ENCODE data around the gene IGF1R. TPM values are rescaled to one million over a fixed set of nuclear protein-coding genes. Genes with fewer than 3 reads are reported as not detected.

IGF1R gene
- total RNA-seq, 3 donors from 2014 or later = 34.7 to 65.2 (median 47.7) TPM

DNA sequence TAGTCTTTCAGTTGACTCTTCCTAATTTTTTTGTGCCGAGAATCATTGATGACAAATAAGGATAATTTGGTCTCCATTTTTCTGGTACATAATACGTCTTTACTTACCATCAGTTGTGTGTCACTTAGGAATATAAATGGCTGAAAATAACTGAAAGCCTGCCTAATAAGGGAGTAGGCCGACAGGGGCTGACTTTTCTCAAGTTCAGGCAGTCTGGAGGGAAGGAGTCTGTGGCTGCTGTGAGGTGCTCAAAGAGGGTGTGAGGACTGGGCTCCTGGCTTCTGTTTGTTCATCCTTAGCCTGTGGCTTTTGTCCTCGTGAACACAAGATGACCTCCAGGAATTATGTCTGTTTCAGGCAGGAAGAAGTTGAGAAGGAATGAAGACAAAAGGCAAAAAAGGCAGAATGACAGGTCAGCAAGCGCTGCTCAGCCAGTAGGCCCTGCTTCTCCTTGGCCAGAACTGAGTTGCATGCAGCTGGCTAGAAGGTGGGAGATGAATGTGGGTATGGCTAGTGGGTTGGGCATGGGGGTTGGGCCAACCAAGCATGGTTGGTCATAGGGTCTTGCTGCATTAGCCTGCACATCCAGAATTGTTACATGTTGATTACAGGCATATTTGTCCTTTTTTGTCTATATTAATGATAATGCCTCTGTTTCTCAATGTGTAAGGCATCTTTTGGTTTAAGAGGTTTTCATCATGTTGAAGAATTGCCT, 29.2 kb downstream of the IGF1R start:
- Histone ChIP-seq H3K36me3 (ENCODE audit: low read depth) (no peaks in the 10 kb centered on the region), H3K4me1 (ENCODE audit: low read depth) (no peaks in the 10 kb centered on the region), H3K4me3 (no peak overlapping the region), H3K9me3 (no peaks in the 10 kb centered on the region)
- ATAC-seq = no peak
- TF ChIP-seq, protein P1, sequence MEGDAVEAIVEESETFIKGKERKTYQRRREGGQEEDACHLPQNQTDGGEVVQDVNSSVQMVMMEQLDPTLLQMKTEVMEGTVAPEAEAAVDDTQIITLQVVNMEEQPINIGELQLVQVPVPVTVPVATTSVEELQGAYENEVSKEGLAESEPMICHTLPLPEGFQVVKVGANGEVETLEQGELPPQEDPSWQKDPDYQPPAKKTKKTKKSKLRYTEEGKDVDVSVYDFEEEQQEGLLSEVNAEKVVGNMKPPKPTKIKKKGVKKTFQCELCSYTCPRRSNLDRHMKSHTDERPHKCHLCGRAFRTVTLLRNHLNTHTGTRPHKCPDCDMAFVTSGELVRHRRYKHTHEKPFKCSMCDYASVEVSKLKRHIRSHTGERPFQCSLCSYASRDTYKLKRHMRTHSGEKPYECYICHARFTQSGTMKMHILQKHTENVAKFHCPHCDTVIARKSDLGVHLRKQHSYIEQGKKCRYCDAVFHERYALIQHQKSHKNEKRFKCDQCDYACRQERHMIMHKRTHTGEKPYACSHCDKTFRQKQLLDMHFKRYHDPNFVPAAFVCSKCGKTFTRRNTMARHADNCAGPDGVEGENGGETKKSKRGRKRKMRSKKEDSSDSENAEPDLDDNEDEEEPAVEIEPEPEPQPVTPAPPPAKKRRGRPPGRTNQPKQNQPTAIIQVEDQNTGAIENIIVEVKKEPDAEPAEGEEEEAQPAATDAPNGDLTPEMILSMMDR (IDR thresholded peaks at IDR 0.05) = no peak
- intact Hi-C loops (cut with DNase I, micrococcal nuclease) = no loop called here
- no peak for DNase-seq

DNA sequence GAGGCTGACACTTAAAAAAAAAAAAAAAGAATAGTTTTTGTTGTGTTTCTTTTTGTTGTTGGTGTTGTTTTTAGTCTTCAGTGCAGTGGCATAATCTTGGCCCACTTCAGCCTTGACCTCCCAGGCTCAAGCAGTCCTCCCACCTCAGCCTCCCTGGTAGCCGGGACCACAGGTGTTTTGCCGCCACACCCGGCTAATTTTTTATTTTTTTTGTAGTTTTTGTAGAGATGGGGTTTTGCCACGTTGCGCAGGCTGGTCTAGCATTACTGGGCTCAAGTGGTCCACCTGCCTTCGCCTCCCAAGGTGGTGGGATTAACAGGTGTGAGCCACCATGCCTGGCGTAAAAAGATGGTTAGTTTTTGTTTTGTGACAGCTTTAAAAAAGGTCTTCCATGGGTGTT, 30.1 kb downstream of the IGF1R start:
- Histone ChIP-seq H3K4me3 (no peak overlapping the region), H3K36me3 (ENCODE audit: low read depth) (no peaks in the 10 kb centered on the region), H3K4me1 (ENCODE audit: low read depth) (peaks cover 4% of the 10 kb centered on the region), H3K9me3 (no peaks in the 10 kb centered on the region)
- intact Hi-C loops (cut with DNase I, micrococcal nuclease) = no loop called here
- TF ChIP-seq, protein P1 (IDR thresholded peaks at IDR 0.05) = no peak
- ATAC-seq (no peak), DNase-seq (no peak)

DNA sequence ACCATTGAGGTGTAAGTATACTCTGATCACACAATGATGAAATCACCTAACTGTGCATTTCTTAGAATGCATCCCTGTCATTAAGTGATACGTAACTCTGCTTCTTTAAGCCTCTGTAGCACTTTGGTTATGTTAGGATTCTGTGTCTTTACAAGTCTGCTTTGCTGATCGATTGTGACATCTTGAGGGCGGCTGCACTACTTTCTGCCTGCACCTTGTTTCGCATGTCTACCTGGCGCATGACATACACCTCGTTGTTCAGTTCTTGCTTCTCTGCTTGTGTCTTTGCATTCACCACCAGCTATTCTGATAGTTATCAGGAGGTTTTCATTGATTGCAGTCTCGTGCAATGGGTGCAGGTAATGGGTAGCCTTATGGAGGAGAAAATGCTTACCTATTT, 32.7 kb downstream of the IGF1R start:
- no peaks in the 10 kb centered on the region for H3K36me3 ChIP-seq (ENCODE audit: low read depth)
- no peaks in the 10 kb centered on the region for H3K9me3 ChIP-seq
- intact Hi-C loops (cut with DNase I, micrococcal nuclease) = no loop called here
- TF ChIP-seq, protein P1 (IDR thresholded peaks at IDR 0.05) = no peak
- DNase-seq (no peak), ATAC-seq (no peak)
- H3K4me3 ChIP-seq = no peak overlapping the region
- peaks cover 18% of the 10 kb centered on the region for H3K4me1 ChIP-seq (ENCODE audit: low read depth)

DNA sequence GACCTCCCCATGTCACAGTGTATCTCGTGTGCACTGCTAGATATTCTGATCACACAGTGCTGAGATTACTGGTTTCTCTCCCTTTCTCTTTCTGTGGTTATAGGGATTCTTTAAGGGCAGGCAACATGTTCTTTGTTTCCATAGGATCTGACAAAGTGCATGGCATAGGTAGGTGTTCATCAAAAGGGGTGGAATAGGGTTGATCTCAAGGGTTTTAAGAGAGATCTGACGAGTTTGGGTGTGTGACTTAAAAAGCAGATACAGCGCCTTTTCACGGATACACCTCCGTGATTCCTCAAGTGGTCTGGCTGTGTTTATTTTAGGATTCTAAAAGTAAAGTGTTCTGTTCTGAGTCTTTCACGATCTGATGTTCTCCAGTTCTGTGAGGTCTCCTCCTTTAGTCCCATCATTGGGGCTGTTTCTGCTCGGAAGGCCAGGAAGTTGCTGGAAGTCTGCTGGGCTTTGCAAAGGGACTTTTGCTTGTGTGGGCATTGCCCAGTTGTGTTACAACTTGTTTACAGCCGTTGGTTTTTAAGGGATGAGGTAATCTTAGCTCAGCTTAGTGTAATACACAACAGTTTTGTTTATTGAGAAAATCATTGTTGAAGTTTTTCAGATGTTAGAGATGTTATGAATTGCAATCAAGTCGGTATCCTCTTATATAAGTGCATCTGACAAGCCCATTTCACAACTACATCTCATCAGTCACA, 34.8 kb downstream of the IGF1R start:
- no peak for ATAC-seq

DNA sequence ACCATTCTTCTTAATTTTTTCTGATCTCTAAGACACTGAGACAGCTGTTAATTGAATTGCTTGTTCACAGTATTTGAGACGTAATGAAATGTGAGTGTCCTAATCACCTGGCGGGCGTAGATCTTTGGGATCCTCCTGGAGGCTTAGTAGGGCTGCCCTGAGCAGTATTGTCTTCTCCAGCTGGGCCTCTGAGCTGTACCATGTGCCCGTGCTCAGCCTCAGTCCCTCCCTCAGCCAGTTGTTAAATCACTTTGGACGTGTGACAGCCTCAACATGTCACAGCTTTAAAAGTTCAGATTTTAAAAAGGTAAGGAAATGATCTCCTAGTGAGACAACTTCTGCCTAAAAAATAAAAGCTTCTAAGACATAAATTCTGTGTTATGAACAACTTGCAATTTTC, 35.5 kb downstream of the IGF1R start:
- peaks cover 22% of the 10 kb centered on the region for H3K4me1 ChIP-seq (ENCODE audit: low read depth)

More for the DNA sequence above, 34.8 kb downstream of the IGF1R start:
- TF ChIP-seq, protein P1 (IDR thresholded peaks at IDR 0.05) = no peak
- Histone ChIP-seq H3K36me3 (ENCODE audit: low read depth) (no peaks in the 10 kb centered on the region), H3K4me3 (no peak overlapping the region), H3K4me1 (ENCODE audit: low read depth) (peaks cover 22% of the 10 kb centered on the region), H3K9me3 (no peaks in the 10 kb centered on the region)
- intact Hi-C loops (cut with DNase I, micrococcal nuclease) = no loop called here
- DNase-seq = no peak

More for the DNA sequence above, 35.5 kb downstream of the IGF1R start:
- DNase-seq (no peak), ATAC-seq (peak; percentile 23)
- Histone ChIP-seq H3K9me3 (no peaks in the 10 kb centered on the region), H3K4me3 (no peak overlapping the region), H3K36me3 (ENCODE audit: low read depth) (no peaks in the 10 kb centered on the region)
- TF ChIP-seq, protein P1 (IDR thresholded peaks at IDR 0.05) = no peak
- intact Hi-C loops (cut with DNase I, micrococcal nuclease) = no loop called here
